PC-9 (cell line): Measurements from ENCODE around the gene LY86. TPM values are rescaled to one million over a fixed set of nuclear protein-coding genes. Genes with fewer than 3 reads are reported as not detected.
"Not testable (repeated sequence)": the region's sequence is repeated elsewhere in the genome, so short reads cannot be mapped to it uniquely, and the experiment has no call there.

Experiments used
- BruUV-seq: library from RNA; stranded (reverse); fragments of 400-500 nt; replicated peaks from 2 replicates; lab custom pipeline; 2021; lab: Mats Ljungman, UMichigan
- CTCF ChIA-PET: fragments of 300-600 bp; sonication (Branson Sonifier 250); formaldehyde crosslinking; loops from one replicate; lab custom pipeline; 2022; ENCODE audit warnings: antibody characterized with exemption; lab: Charles Lee
- POLR2A ChIA-PET: fragments of 300-600 bp; sonication (Branson Sonifier 250); formaldehyde crosslinking; loops from one replicate; lab custom pipeline; 2022; ENCODE audit warnings: antibody characterized with exemption; ENCODE audit not compliant: unreplicated experiment; lab: Charles Lee
- DNase-seq, 2 experiments: peaks; one replicate each; pipeline versions ENCODE4 v3.0.0 to v3.0.0-alpha.2; 2015 to 2022; ENCODE audit warnings: mixed read lengths in 1 of 2
- H2AFZ ChIP-seq: fragments of 200-600 bp; sonication (generic); 2 replicates; pipeline ENCODE4 v1.8.1; 2017; ENCODE audit warnings: antibody characterized with exemption
- H3F3A ChIP-seq: fragments of 200-600 bp; sonication (generic); 2 replicates; pipeline ENCODE4 v1.8.1; 2017; ENCODE audit warnings: antibody characterized with exemption, mild to moderate bottlenecking, low read depth; ENCODE audit not compliant: insufficient read depth
- H3K27ac ChIP-seq: fragments of 200-600 bp; sonication (generic); 2 replicates; pipeline ENCODE4 v1.6.1; 2016; ENCODE audit warnings: mixed run types
- H3K27me3 ChIP-seq: fragments of 200-600 bp; sonication (generic); 2 replicates; pipeline ENCODE4 v1.6.1; 2016; ENCODE audit warnings: low read depth, mixed run types; ENCODE audit not compliant: insufficient read depth
- H3K36me3 ChIP-seq: fragments of 200-600 bp; sonication (generic); 2 replicates; pipeline ENCODE4 v1.6.1; 2016; ENCODE audit warnings: low read depth, mixed run types
- H3K4me1 ChIP-seq: fragments of 200-600 bp; sonication (generic); replicated peaks from 2 replicates; pipeline ENCODE4 v1.6.1; 2016; ENCODE audit warnings: mixed run types; ENCODE audit not compliant: insufficient read depth
- H3K4me2 ChIP-seq: fragments of 200-600 bp; sonication (generic); 2 replicates; pipeline ENCODE4 v1.6.1; 2017; ENCODE audit warnings: mixed run types
- H3K4me3 ChIP-seq: fragments of 200-600 bp; sonication (generic); 2 replicates; pipeline ENCODE4 v1.6.1; 2016; ENCODE audit warnings: mixed run types
- H3K79me2 ChIP-seq: fragments of 200-600 bp; sonication (generic); 2 replicates; pipeline ENCODE4 v1.6.1; 2017; ENCODE audit warnings: low read depth, mixed run types
- H3K9me2 ChIP-seq: fragments of 200-600 bp; sonication (generic); 2 replicates; pipeline ENCODE4 v1.8.1; 2017; ENCODE audit warnings: mild to moderate bottlenecking; ENCODE audit not compliant: insufficient read depth
- H3K9me3 ChIP-seq: fragments of 200-600 bp; sonication (generic); 2 replicates; pipeline ENCODE4 v1.8.1; 2016; ENCODE audit warnings: low read depth; ENCODE audit not compliant: insufficient read depth
- H4K20me1 ChIP-seq: fragments of 200-600 bp; sonication (generic); 2 replicates; pipeline ENCODE4 v1.8.1; 2017; ENCODE audit not compliant: insufficient read depth
- EZH2 ChIP-seq: fragments of 200-600 bp; sonication (generic); IDR thresholded peaks from 2 replicates; pipeline ENCODE4 v1.8.0; 2017; ENCODE audit warnings: antibody characterized with exemption, low read depth
- intact Hi-C: fragments of 100-400 bp; cut with micrococcal nuclease; formaldehyde crosslinking; loops from one replicate; pipeline ENCODE4 v1.10.0; 2022; ENCODE audit not compliant: unreplicated experiment
- total RNA-seq: library from RNA; stranded (reverse); gene quantifications from 2 replicates; pipeline ENCODE4 v1.2.3, GENCODE V29; 2021
- TF ChIP-seq, protein P1 (sequence below): fragments of 200-600 bp; sonication (generic); conservative IDR thresholded peaks from 2 replicates; pipeline ENCODE4 v1.6.1; 2017; ENCODE audit warnings: mixed run types, antibody characterized with exemption, mild to moderate bottlenecking, moderate library complexity

LY86 gene
- total RNA-seq, 1 experiment from 2014 or later, result not detected

GRCh38 chr6:6604015-6604414, 15.5 kb downstream of the LY86 start:
- H3K9me3 ChIP-seq, result no peaks in the 10 kb centered on the region
- H3K27ac ChIP-seq, result no peak overlapping the region
- H2AFZ ChIP-seq, result no peak overlapping the region
- DNase-seq, result no peak
- H3K4me2 ChIP-seq, result no peak overlapping the region
- H3K79me2 ChIP-seq, result no peaks in the 10 kb centered on the region
- CTCF ChIA-PET, result no interaction called here
- no peak overlapping the region for H3K4me3 ChIP-seq
- BruUV-seq, result no TSS peak
- no peak for TF ChIP-seq EZH2
- TF ChIP-seq, protein P1, sequence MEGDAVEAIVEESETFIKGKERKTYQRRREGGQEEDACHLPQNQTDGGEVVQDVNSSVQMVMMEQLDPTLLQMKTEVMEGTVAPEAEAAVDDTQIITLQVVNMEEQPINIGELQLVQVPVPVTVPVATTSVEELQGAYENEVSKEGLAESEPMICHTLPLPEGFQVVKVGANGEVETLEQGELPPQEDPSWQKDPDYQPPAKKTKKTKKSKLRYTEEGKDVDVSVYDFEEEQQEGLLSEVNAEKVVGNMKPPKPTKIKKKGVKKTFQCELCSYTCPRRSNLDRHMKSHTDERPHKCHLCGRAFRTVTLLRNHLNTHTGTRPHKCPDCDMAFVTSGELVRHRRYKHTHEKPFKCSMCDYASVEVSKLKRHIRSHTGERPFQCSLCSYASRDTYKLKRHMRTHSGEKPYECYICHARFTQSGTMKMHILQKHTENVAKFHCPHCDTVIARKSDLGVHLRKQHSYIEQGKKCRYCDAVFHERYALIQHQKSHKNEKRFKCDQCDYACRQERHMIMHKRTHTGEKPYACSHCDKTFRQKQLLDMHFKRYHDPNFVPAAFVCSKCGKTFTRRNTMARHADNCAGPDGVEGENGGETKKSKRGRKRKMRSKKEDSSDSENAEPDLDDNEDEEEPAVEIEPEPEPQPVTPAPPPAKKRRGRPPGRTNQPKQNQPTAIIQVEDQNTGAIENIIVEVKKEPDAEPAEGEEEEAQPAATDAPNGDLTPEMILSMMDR, result no peak
- H3K4me1 ChIP-seq, result peaks cover 8% of the 10 kb centered on the region
- no peaks in the 10 kb centered on the region for H3K36me3 ChIP-seq
- no peaks in the 10 kb centered on the region for H4K20me1 ChIP-seq
- no peaks in the 10 kb centered on the region for H3K9me2 ChIP-seq
- H3F3A ChIP-seq, result no peaks in the 10 kb centered on the region
- intact Hi-C loops, result no loop called here
- no peaks in the 10 kb centered on the region for H3K27me3 ChIP-seq
- POLR2A ChIA-PET, result no interaction called here

- POLR2A ChIA-PET, result no interaction called here
- H3K27ac ChIP-seq, result no peak overlapping the region
- no peaks in the 10 kb centered on the region for H3K9me2 ChIP-seq
- H3K4me3 ChIP-seq, result no peak overlapping the region
- no peaks in the 10 kb centered on the region for H3K79me2 ChIP-seq
- intact Hi-C loops, result no loop called here
- no peaks in the 10 kb centered on the region for H3F3A ChIP-seq
- no peaks in the 10 kb centered on the region for H3K9me3 ChIP-seq
- no peak for TF ChIP-seq EZH2
- TF ChIP-seq, protein P1, result no peak
- BruUV-seq, result no TSS peak
- CTCF ChIA-PET, result no interaction called here
- no peaks in the 10 kb centered on the region for H3K27me3 ChIP-seq
- no peak for DNase-seq
- H4K20me1 ChIP-seq, result no peaks in the 10 kb centered on the region
- no peak overlapping the region for H2AFZ ChIP-seq
- H3K4me1 ChIP-seq, result peaks cover 8% of the 10 kb centered on the region
- no peaks in the 10 kb centered on the region for H3K36me3 ChIP-seq
- H3K4me2 ChIP-seq, result no peak overlapping the region
These were observed 16.0 kb downstream of the LY86 start for GRCh38 chr6:6604566-6604965.

DNA sequence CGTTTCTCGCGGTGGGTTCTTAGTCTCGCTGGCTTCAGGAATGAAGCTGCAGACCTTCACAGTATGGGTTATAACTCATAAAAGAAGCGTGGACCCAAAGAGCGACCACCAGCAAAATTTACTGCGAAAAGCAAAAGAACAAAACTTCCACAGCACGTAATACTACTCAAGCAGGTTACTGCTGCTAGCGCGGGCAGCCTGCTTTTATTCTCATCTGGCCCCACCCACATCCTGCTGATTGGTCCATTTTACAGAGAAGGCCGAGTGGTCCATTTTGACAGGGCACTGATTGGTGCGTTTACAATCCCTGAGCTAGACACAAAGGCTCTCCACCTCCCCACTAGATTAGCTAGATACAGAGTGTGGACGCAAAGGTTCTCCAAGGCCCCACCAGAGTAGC, 17.4 kb downstream of the LY86 start:
- H3K4me2 ChIP-seq, result no peak overlapping the region
- no peaks in the 10 kb centered on the region for H3K36me3 ChIP-seq
- no peaks in the 10 kb centered on the region for H3K9me3 ChIP-seq
- intact Hi-C loops, result no loop called here
- no peaks in the 10 kb centered on the region for H3K79me2 ChIP-seq
- ChIA-PET POLR2A (no interaction called here), CTCF (no interaction called here)
- H3K9me2 ChIP-seq, result no peaks in the 10 kb centered on the region
- H3K27ac ChIP-seq, result no peak overlapping the region
- H3K4me3 ChIP-seq, result no peak overlapping the region
- H3F3A ChIP-seq, result no peaks in the 10 kb centered on the region
- H3K27me3 ChIP-seq, result no peaks in the 10 kb centered on the region
- DNase-seq, result no peak
- BruUV-seq, result no TSS peak
- TF ChIP-seq, protein P1, result no peak
- no peak for TF ChIP-seq EZH2
- H2AFZ ChIP-seq, result no peak overlapping the region
- H3K4me1 ChIP-seq, result peaks cover 3% of the 10 kb centered on the region; the same call in 1 of the 2 replicates
- H4K20me1 ChIP-seq, result no peaks in the 10 kb centered on the region

- H3K27ac ChIP-seq, H2AFZ ChIP-seq: not testable (repeated sequence)
These were observed 18.0 kb downstream of the LY86 start for GRCh38 chr6:6606391-6607030.

More at GRCh38 chr6:6606391-6607030, 18.0 kb downstream of the LY86 start:
- H3K4me3 ChIP-seq, CTCF ChIA-PET, H3K9me3 ChIP-seq, intact Hi-C loops, DNase-seq, H3K27me3 ChIP-seq, BruUV-seq, POLR2A ChIA-PET, H3K4me2 ChIP-seq, H3K9me2 ChIP-seq, H3K4me1 ChIP-seq, H4K20me1 ChIP-seq, H3K36me3 ChIP-seq, H3F3A ChIP-seq, H3K79me2 ChIP-seq: not testable (repeated sequence)
